HG03066 (cell line): Measurements from ENCODE around the gene MYBPC3.
A peak's percentile ranks its signal among the peaks of the same experiment; 100 is the strongest.

Source experiments
- ATAC-seq: cut with Tn5 transposase; IDR thresholded peaks from one replicate; pipeline ENCODE4 v1.9.1; 2021; ENCODE audit warnings: low read depth; ENCODE audit not compliant: unreplicated experiment

The MYBPC3 gene

GRCh38 chr11:47387944-47388696 is 35.6 kb upstream of the MYBPC3 start:
- no peak for ATAC-seq

GRCh38 chr11:47384498-47384897 is 32.0 kb upstream of the MYBPC3 start:
- ATAC-seq, result no peak

- ATAC-seq, result no peak
Observed at GRCh38 chr11:47383071-47383470, 30.6 kb upstream of the MYBPC3 start.

DNA sequence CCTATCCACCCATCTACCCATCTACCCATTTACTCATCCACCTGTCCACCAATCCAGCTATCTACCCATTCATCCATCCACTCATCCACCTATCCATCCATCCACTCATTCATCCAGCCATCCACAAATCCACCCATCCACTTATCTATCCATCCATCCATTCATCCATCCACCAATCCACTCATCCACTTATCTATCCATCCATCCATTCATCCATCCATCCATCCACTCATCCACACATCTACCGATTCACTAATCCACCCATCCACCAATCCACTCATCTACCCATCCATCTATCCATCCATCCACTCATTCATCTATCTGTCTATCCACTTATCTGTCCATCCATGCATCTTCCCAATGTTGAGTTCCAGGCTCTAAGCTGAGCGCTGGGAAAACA is 27.6 kb upstream of the MYBPC3 start:
- ATAC-seq, result no peak

DNA sequence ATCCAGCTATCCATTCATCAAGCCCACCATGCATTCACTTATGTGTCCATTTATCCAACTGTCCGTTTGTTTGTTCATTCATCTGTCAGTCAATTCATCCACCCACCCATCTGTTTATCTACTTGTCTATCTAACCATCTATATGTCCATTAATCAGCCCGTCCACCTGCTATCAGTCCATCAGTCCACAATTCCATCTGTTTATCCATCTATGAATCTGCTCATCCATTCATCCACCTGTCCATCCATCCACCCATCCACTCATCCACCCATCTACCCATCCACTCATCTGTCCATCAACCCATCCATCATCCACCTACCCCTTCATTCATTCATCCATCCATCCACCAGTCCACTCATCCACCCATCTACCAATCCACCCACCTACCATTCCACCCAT is 26.8 kb upstream of the MYBPC3 start:
- ATAC-seq, result no peak

DNA sequence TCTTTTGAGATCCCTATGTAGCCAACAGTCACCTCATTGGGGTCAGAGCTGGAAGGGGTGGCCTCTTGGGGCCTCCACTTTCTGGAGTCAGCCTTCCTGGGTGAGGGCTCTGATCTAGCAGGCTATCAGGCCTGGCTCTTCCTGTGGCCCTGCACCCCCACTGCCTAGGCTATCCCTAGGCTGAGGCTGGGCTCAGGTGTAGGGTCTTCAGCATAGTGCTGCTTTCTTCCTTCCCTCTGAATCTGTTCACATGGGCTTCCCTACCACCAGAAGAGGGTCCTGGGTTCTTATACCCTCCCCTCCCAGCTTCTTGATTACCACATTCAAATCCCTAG is 26.3 kb upstream of the MYBPC3 start:
- peak; percentile 9 for ATAC-seq

DNA sequence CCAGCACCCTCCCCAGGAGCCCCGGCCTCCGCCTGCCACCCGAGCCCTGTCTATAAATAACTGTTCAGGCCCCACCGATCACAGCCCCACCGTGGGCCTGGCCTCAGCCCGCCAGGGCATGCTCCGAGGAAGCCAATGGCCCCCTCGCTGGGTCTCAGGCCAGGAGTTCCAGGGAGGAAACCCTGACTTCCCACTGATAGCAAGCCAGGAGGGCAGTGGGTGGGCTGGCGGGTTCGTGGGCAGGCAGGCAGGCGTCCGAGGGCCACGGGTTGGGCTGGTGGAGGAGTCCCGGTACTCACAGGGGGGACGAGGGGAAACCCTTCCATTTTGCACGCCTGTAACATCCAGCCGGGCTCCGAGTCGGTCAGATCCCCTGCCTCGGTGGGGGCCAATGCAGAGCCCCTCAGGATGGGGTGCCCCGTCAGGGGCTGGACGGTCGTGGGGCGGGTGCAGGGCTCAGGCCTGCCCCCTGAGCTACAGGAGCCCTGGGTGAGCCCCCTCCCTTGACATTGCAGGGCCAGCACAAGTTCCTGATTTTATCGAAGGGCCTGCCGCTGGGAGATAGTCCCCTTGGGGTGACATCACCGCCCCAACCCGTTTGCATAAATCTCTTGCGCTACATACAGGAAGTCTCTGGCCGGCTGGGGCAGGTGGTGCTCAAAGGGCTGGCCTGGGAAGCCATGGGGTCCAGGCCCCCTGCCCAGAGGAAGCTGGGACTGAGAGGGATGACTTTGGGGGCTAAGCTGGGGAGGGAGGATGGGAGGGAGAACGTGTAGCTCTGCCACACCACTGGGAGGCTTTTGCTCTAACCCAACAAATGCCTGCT is 25.7 kb upstream of the MYBPC3 start, which contains the start of gene SPI1:
Gene SPI1, minus strand, starts transcription at position 538 of the 826 bp plus-strand sequence. Its CDS starts 194 bp downstream, at position 344.
- ATAC-seq, result peak; percentile 81

DNA sequence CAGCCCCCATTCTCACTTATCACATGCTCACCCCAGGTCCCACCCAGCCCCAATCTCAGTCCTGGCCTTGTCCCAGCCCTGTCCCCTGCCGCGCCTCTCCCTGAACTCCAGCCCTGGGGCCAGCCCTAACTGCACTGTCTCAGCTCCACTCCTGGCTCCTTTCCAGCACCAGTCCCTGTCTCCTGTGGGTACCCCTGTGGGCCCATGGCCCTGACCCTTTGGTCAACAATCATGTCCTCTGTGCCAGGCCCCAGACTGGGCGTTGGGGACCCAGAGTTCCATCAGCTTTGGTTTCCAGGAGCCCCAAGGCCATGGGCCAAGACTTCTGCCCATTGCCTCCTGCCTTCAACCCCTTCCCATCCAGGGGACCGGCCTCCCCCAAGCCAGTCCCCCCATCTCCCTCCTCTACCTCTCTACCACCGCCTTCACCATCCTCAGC is 25.1 kb upstream of the MYBPC3 start:
- ATAC-seq, result no peak

DNA sequence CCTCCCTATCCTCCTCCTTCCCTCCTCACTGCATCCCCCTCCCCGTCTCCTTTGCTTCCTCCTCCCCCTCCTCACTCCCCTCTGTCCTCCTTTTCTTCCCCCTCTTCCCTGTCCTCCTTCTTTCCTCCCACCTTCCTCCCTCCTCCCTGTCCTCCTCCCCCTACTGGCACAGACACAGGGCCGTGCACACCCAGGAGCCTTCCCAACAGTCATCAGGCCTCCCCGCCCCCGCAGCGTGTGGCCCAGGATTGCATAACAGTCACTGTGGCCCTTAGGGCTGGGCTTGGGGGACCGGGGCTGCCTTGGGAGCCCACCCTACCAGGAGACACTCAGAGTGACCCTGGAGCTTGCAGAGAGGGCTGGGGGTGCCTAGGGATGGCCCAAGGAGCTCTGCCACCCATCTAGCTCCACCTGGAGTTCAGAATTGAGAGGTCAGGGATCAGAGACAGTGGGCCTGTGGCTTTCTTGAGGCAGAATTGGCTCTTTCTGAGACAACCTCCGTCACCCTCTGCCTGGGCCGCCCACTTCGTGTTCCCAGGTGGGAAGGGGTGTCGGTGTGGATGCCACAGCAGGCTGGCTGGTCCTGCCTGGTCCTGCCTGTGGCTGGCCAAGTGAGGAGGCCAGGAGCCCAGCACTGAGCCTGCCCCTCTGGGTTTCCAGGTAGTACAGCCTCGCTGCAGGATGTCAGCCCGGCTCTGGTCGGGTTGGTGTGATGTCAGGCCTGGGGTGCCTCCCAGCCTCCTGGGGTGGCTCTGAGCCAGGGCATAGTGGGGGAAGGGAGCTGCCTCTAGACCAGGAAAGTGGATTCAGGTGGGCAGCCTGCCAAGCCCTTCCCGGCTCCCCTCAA is 24.2 kb upstream of the MYBPC3 start:
- peak; percentile 42 for ATAC-seq

GRCh38 chr11:47376107-47376524 is 23.6 kb upstream of the MYBPC3 start:
- ATAC-seq, result no peak

DNA sequence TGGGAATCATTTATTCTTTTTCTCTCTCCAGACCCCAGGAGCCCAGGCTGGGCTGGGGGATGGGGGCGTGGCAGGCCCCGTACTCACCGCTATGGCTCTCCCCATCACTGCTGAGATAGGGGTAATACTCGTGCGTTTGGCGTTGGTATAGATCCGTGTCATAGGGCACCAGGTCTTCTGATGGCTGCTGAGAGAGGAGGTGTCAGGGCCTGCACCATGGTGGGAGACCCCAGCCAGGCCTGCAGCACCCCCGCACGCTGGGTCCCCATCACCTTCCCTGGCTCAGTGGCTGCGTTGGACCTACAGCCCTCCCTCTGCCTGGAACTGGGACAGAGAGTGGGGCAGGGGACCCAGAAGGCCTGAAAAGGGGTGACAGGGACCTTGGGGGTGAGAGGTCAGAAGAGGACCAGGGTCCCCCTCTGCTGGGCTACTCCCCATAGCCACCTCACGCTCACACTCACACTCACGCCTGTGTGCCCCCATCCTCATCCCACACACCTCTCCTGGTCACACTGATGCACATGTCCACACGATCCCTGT is 23.1 kb upstream of the MYBPC3 start:
- ATAC-seq, result no peak

DNA sequence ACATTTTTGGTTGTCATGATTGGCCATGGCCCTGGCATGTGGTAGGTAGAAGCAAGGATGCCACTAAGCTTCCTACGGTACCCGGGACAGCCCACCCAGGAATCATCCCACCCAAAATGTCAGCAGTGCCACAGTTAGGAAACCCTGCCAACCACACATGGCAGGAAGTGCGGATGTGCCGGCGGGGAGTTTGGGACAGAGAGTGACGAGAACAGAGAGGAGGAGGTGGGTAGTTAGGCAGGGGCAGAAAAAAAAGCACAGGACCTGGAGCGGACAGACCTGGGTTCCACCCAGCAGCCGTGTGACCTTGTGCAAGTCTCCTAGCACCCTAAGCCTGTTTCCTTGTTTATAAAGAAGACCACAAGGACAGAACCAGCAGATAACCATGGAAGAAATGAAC is 22.5 kb upstream of the MYBPC3 start:
- no peak for ATAC-seq

- no peak for ATAC-seq
Observed at GRCh38 chr11:47374720-47375019, 22.2 kb upstream of the MYBPC3 start.

DNA sequence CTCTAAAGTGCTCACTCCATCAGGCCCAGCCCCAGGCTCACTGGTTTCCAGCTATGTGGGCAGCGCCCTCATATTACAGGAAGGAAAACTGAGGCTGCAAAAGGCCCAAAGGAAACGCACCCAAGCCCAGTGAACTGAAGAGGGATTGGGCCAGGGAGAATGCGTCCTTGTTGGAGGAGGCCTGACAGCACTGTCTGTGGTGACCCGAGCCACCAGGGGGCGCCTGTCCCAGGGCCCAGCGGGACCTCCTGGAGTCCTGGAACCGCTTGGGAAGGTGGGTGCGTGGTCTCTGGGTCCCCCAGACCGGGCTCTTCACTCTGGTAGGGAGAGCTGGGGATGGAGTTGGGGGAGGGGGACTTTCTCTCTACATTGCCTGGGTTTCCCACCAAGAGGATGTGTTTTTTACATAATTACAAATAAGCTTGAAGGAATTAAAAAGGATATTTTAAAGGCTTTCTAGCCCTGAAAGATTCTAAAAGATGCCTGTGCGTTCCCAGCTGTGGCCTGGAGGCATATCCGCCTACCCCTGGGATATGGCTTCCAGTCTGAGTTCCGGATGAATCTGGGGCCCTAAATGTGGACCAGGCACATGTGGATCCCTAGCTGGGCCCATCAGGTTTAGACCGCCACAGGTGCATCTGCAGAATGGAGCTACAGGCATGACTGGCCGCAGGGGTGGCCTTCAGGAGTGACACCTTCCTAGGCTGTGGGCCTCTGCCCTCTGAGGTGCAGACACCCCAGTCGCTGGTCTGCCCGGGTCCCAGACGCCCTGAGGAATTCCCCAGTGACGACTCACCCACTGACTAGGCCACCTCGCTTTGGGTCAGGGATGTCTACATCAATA is 21.6 kb upstream of the MYBPC3 start:
- ATAC-seq, result no peak

DNA sequence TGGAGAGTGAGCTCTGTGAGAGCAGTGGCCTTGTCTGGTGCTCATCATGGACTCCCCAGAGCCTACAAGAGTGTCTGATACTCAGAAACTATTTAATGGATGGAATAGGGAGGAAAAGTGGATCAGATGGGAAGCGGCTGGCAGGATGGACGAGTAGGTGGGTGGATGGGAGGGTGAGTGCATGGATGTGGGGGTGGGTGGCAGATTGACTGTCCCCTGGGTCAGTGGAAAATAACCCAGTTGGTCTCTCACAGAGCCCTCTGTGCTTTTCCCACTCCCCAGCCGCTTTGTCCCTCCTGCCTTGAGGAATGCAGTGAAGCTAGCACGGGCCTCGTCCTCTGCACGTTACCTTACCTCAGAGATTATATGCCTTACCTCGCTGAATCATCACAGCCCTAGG is 19.9 kb upstream of the MYBPC3 start:
- no peak for ATAC-seq

GRCh38 chr11:47369676-47370075 is 17.2 kb upstream of the MYBPC3 start:
- no peak for ATAC-seq

- no peak for ATAC-seq
Observed at GRCh38 chr11:47366020-47366490, 13.6 kb upstream of the MYBPC3 start.

DNA sequence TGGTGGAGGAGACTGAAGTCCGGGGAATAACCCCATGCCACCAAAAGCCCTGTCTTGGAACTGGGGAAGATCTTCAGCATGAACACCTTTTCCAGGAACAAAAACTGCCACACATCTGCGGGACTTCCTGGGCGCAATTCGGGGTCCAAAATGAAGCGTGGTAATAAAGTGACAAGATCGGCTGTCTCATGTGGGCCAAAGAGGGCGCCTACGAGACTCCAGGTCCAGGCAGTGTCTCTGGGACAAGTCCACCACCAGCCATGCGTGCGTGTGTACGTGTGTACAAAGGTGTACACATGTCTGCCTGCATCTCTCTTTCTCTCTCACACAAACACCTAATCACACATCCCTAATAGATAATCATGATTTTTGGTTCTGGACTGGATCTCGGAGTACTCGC is 8.9 kb upstream of the MYBPC3 start:
- no peak for ATAC-seq

GRCh38 chr11:47360341-47360740 is 7.8 kb upstream of the MYBPC3 start:
- ATAC-seq, result no peak

GRCh38 chr11:47359586-47359985 is 7.1 kb upstream of the MYBPC3 start:
- no peak for ATAC-seq
